PC-3 (cell line): ENCODE results near the gene PTPN23. TPM values are rescaled to one million over a fixed set of nuclear protein-coding genes. Genes with fewer than 3 reads are reported as not detected.

ENCODE experiments used
- ATAC-seq: fragments of 200-7000 bp; cut with Tn5 transposase; 2 replicates; pipeline ENCODE4 v1.9.1; 2020; ENCODE audit warnings: mild to moderate bottlenecking, moderate library complexity
- BruUV-seq: library from RNA; stranded (reverse); fragments of 400-500 nt; replicated peaks from 2 replicates; lab custom pipeline; 2021; lab: Mats Ljungman, UMichigan
- CTCF ChIA-PET: fragments of 300-600 bp; sonication (Branson Sonifier 250); formaldehyde crosslinking; loops from one replicate; lab custom pipeline; 2022; ENCODE audit warnings: antibody characterized with exemption; lab: Charles Lee
- POLR2A ChIA-PET: fragments of 300-600 bp; sonication (Branson Sonifier 250); formaldehyde crosslinking; loops from one replicate; lab custom pipeline; 2022; ENCODE audit warnings: antibody characterized with exemption; ENCODE audit not compliant: unreplicated experiment; lab: Charles Lee
- DNase-seq: peaks from one replicate; pipeline ENCODE4 v3.0.0-alpha.2; 2015
- H2AFZ ChIP-seq: fragments of 300-600 bp; sonication (generic); 2 replicates; pipeline ENCODE4 v1.6.0; 2016; ENCODE audit warnings: antibody characterized with exemption, low read length
- H3F3A ChIP-seq: fragments of 300-600 bp; sonication (generic); one replicate; pipeline ENCODE4 v1.6.0; 2017; ENCODE audit warnings: antibody characterized with exemption, low read length, control low read depth, mild to moderate bottlenecking; ENCODE audit not compliant: unreplicated experiment
- H3K27ac ChIP-seq: fragments of 300-600 bp; sonication (generic); 2 replicates; pipeline ENCODE4 v1.5.1; 2016; ENCODE audit warnings: mild to moderate bottlenecking, low read length
- H3K27me3 ChIP-seq: fragments of 300-600 bp; sonication (generic); 2 replicates; pipeline ENCODE4 v1.6.1; 2016; ENCODE audit warnings: low read length, mixed read lengths
- H3K36me3 ChIP-seq: fragments of 300-600 bp; sonication (generic); 2 replicates; pipeline ENCODE4 v1.6.1; 2016; ENCODE audit warnings: low read depth, mixed run types, low read length, mixed read lengths
- H3K4me1 ChIP-seq: fragments of 300-600 bp; sonication (generic); 2 replicates; pipeline ENCODE4 v1.5.1; 2016; ENCODE audit warnings: low read length; ENCODE audit not compliant: insufficient read depth
- H3K4me2 ChIP-seq: fragments of 300-600 bp; sonication (generic); 2 replicates; pipeline ENCODE4 v1.6.0; 2016; ENCODE audit warnings: low read length
- H3K4me3 ChIP-seq: fragments of 300-600 bp; sonication (generic); 2 replicates; pipeline ENCODE4 v1.5.1; 2016; ENCODE audit warnings: mild to moderate bottlenecking, low read length, mixed read lengths
- H3K79me2 ChIP-seq: fragments of 300-600 bp; sonication (generic); 2 replicates; pipeline ENCODE4 v1.6.1; 2017; ENCODE audit warnings: low read length, mixed read lengths
- H3K9ac ChIP-seq: fragments of 300-600 bp; sonication (generic); 2 replicates; pipeline ENCODE4 v1.6.0; 2016; ENCODE audit warnings: mild to moderate bottlenecking, low read length
- H3K9me2 ChIP-seq: fragments of 300-600 bp; sonication (generic); replicated peaks from 2 replicates; pipeline ENCODE4 v1.6.1; 2016; ENCODE audit warnings: mixed run types, low read length, mixed read lengths
- H3K9me3 ChIP-seq: fragments of 300-600 bp; sonication (generic); 2 replicates; pipeline ENCODE4 v1.6.1; 2016; ENCODE audit warnings: low read length, mixed read lengths
- H4K20me1 ChIP-seq: fragments of 300-600 bp; sonication (generic); 2 replicates; pipeline ENCODE4 v1.6.1; 2016; ENCODE audit warnings: low read length, mixed read lengths
- CTCF ChIP-seq: fragments of 300-600 bp; sonication (generic); conservative IDR thresholded peaks from 2 replicates; pipeline ENCODE4 v1.5.1; 2017; ENCODE audit warnings: antibody characterized with exemption, low read depth, mild to moderate bottlenecking, low read length
- EZH2 ChIP-seq: fragments of 300-600 bp; sonication (generic); IDR thresholded peaks from one replicate; pipeline ENCODE4 v1.6.1; 2017; ENCODE audit warnings: antibody characterized with exemption, mild to moderate bottlenecking, low read length; ENCODE audit not compliant: unreplicated experiment
- EZH2phosphoT487 ChIP-seq: fragments of 300-600 bp; sonication (generic); IDR thresholded peaks from 2 replicates; pipeline ENCODE4 v1.6.1; 2018; ENCODE audit warnings: mild to moderate bottlenecking, antibody characterized with exemption, low read length, borderline replicate concordance
- intact Hi-C: fragments of 100-400 bp; cut with micrococcal nuclease; formaldehyde crosslinking; loops from 2 replicates; pipeline ENCODE4 v1.9.0; 2023
- total RNA-seq: library from RNA; depleted of rRNA; stranded (reverse); fragments of >200 nt; gene quantifications from 2 replicates; pipeline ENCODE4 v1.2.3, GENCODE V29; 2014

The PTPN23 gene
- total RNA-seq, 1 experiment from 2014 or later: 22.3 TPM

GRCh38 chr3:47407896-47408838, 27.3 kb downstream of the PTPN23 start:
- H3K27me3 ChIP-seq: no peaks in the 10 kb centered on the region
- TF ChIP-seq EZH2phosphoT487: no peak
- no peak for TF ChIP-seq EZH2
- TF ChIP-seq CTCF: no peak
- peaks cover 4% of the 10 kb centered on the region; the same call in 1 of the 2 replicates for H4K20me1 ChIP-seq
- H3K27ac ChIP-seq: no peak overlapping the region
- CTCF ChIA-PET: interaction anchor here (1.0 kb wide), 1 partner anchor 13 kb away, joined by 3 read pairs; no protein-coding TSS in a partner anchor
- no peaks in the 10 kb centered on the region for H3F3A ChIP-seq
- ATAC-seq: no peak
- intact Hi-C loops: no loop called here
- no peak overlapping the region for H3K4me3 ChIP-seq
- peaks cover 35% of the 10 kb centered on the region; the same call in 1 of the 2 replicates for H3K36me3 ChIP-seq
- peaks cover 8% of the 10 kb centered on the region; the same call in 1 of the 2 replicates for H3K79me2 ChIP-seq
- POLR2A ChIA-PET: no interaction called here
- no TSS peak for BruUV-seq
- no peaks in the 10 kb centered on the region for H3K4me1 ChIP-seq
- DNase-seq: no peak
- no peak overlapping the region for H2AFZ ChIP-seq
- H3K9me2 ChIP-seq: no peaks in the 10 kb centered on the region
- no peak overlapping the region for H3K4me2 ChIP-seq
- H3K9me3 ChIP-seq: no peaks in the 10 kb centered on the region
- no peak overlapping the region for H3K9ac ChIP-seq

- Histone ChIP-seq H2AFZ (no peak overlapping the region), H4K20me1 (no peaks in the 10 kb centered on the region), H3F3A (no peaks in the 10 kb centered on the region), H3K79me2 (peaks cover 4% of the 10 kb centered on the region; the same call in 1 of the 2 replicates), H3K9ac (no peak overlapping the region), H3K36me3 (peaks cover 41% of the 10 kb centered on the region), H3K27me3 (no peaks in the 10 kb centered on the region), H3K27ac (no peak overlapping the region), H3K4me2 (no peak overlapping the region), H3K4me1 (no peaks in the 10 kb centered on the region), H3K9me2 (no peaks in the 10 kb centered on the region), H3K4me3 (no peak overlapping the region), H3K9me3 (no peaks in the 10 kb centered on the region)
- ChIA-PET POLR2A (no interaction called here), CTCF (interaction anchor here (1.0 kb wide), 1 partner anchor 12 kb away, joined by 3 read pairs; no protein-coding TSS in a partner anchor)
- TF ChIP-seq CTCF (no peak), EZH2 (no peak), EZH2phosphoT487 (no peak)
- ATAC-seq (no peak), DNase-seq (no peak)
- TSS peak; percentile 15 for BruUV-seq
- intact Hi-C loops: no loop called here
Observed at GRCh38 chr3:47408839-47409229, 28.0 kb downstream of the PTPN23 start.
